GM19351 (cell line): ENCODE results near the gene B3GALT5.

Experiments
- ATAC-seq: cut with Tn5 transposase; IDR thresholded peaks from one replicate; pipeline ENCODE4 v1.9.1; 2021; ENCODE audit warnings: mild to moderate bottlenecking, moderate library complexity; ENCODE audit not compliant: unreplicated experiment

B3GALT5 gene

GRCh38 chr21:39641827-39642450, 29.2 kb downstream of the B3GALT5 start:
- no peak for ATAC-seq

- no peak for ATAC-seq
Observed at GRCh38 chr21:39644062-39644560, 31.4 kb downstream of the B3GALT5 start.

- no peak for ATAC-seq
Observed at GRCh38 chr21:39645331-39645730, 32.6 kb downstream of the B3GALT5 start.

GRCh38 chr21:39647476-39647875, 34.7 kb downstream of the B3GALT5 start:
- ATAC-seq, result no peak

- ATAC-seq, result no peak
Observed at GRCh38 chr21:39648879-39649278, 36.1 kb downstream of the B3GALT5 start.

GRCh38 chr21:39649526-39649925, 36.8 kb downstream of the B3GALT5 start:
- ATAC-seq, result no peak

- ATAC-seq, result no peak
Observed at GRCh38 chr21:39650306-39650705, 37.6 kb downstream of the B3GALT5 start.

GRCh38 chr21:39650801-39651200, 38.1 kb downstream of the B3GALT5 start:
- ATAC-seq, result no peak

GRCh38 chr21:39651206-39651605, 38.5 kb downstream of the B3GALT5 start:
- no peak for ATAC-seq

- ATAC-seq, result no peak
Observed at GRCh38 chr21:39654951-39655350, 42.2 kb downstream of the B3GALT5 start.

- no peak for ATAC-seq
Observed at GRCh38 chr21:39655589-39655988, 42.8 kb downstream of the B3GALT5 start.

GRCh38 chr21:39656209-39656608, 43.5 kb downstream of the B3GALT5 start:
- ATAC-seq, result no peak

GRCh38 chr21:39657091-39657689, 44.5 kb downstream of the B3GALT5 start:
- ATAC-seq, result no peak

- no peak for ATAC-seq
Observed at GRCh38 chr21:39658066-39658465, 45.3 kb downstream of the B3GALT5 start.

GRCh38 chr21:39659070-39659815, 46.5 kb downstream of the B3GALT5 start:
- no peak for ATAC-seq

- no peak for ATAC-seq
Observed at GRCh38 chr21:39660191-39660980, 47.6 kb downstream of the B3GALT5 start.

GRCh38 chr21:39661121-39661520, 48.4 kb downstream of the B3GALT5 start:
- ATAC-seq, result no peak

- ATAC-seq, result no peak
Observed at GRCh38 chr21:39661740-39662139, 49.0 kb downstream of the B3GALT5 start.

- no peak for ATAC-seq
Observed at GRCh38 chr21:39662411-39662953, 49.7 kb downstream of the B3GALT5 start.

- ATAC-seq, result no peak
Observed at GRCh38 chr21:39663066-39663465, 50.3 kb downstream of the B3GALT5 start.
